Testis (tissue), 3 donors: Measurements from ENCODE around the gene EVPL. TPM values are rescaled to one million over a fixed set of nuclear protein-coding genes. Genes with fewer than 3 reads are reported as not detected.

ENCODE experiments used
- DNase-seq: peaks from one replicate; pipeline ENCODE4 v3.0.0-alpha.2; 2019
- H3K27ac ChIP-seq, 2 donors: fragments of 200-600 bp; sonication (generic); one replicate each; pipeline ENCODE4 v1.5.1; 2019
- H3K27me3 ChIP-seq: fragments of 200-600 bp; sonication (generic); one replicate; pipeline ENCODE4 v1.5.1; 2019
- H3K36me3 ChIP-seq: fragments of 200-600 bp; sonication (generic); one replicate; pipeline ENCODE4 v1.5.1; 2017; ENCODE audit warnings: low read depth; ENCODE audit errors: missing control alignments
- H3K4me1 ChIP-seq: fragments of 200-600 bp; sonication (generic); one replicate; pipeline ENCODE4 v1.5.1; 2019
- H3K4me3 ChIP-seq, 2 donors: fragments of 200-600 bp; sonication (generic); one replicate each; pipeline ENCODE4 v1.5.1; 2017 to 2019
- H3K9me3 ChIP-seq: fragments of 200-600 bp; sonication (generic); one replicate; pipeline ENCODE4 v1.5.1; 2017
- POLR2A ChIP-seq: fragments of 450-650 bp; IDR thresholded peaks from one replicate; pipeline ENCODE4 v1.6.1; 2017; ENCODE audit warnings: antibody characterized with exemption, mild to moderate bottlenecking, moderate library complexity
- WGBS, 2 donors: methylation state at CpG; one replicate each; pipeline ENCODE4 v1.1.5; 2018; 5-methylcytosine and 5-hydroxymethylcytosine counted together
- intact Hi-C: fragments of 100-400 bp; cut with DNase I; formaldehyde crosslinking; loops from one replicate; pipeline ENCODE4 v1.15.1; 2023; ENCODE audit warnings: low total_unique reads
- polyA plus RNA-seq: library from polyadenylated mRNA; stranded (reverse); fragments of 350-450 nt; fragmentation: Illumina TruSeq; extraction: RNeasy Lipid Tissue Mini Kit (QIAGEN cat#74804); gene quantifications from one replicate; pipeline ENCODE4 v1.2.3, GENCODE V29; 2014; ENCODE audit warnings: low read depth, low replicate concordance; ENCODE audit not compliant: insufficient read depth
- total RNA-seq, 2 donors: library from RNA; depleted of rRNA; stranded (reverse); fragments of >200 nt; gene quantifications; one replicate each; pipeline ENCODE4 v1.2.3, GENCODE V29; 2016
- TF ChIP-seq, protein P1 (sequence below), 3 experiments: fragments of 450-650 bp in 2 of 3; fragments of 200-600 bp in 1 of 3; sonication (generic) in 1 of 3; IDR thresholded peaks; one replicate each; pipeline ENCODE4 v1.5.1; 2016 to 2019; ENCODE audit warnings: antibody characterized with exemption in 3 of 3, mild to moderate bottlenecking in 2 of 3, moderate library complexity in 1 of 3

The EVPL gene
- total and polyA plus RNA-seq, 3 donors from 2014 or later = 1.2 to 3.5 (median 2.7) TPM

GRCh38 chr17:76038050-76038449 is 10.9 kb upstream of the EVPL start:
- Histone ChIP-seq H3K27me3 (no peaks in the 10 kb centered on the region), H3K27ac (no peak overlapping the region), H3K4me3 (no peak overlapping the region), H3K9me3 (no peaks in the 10 kb centered on the region), H3K4me1 (peaks cover 14% of the 10 kb centered on the region), H3K36me3 (no peaks in the 10 kb centered on the region)
- DNase-seq = no peak
- WGBS, 2 donors = 85 to 91% methylated on average over 3 of the region's 3 CpGs
- TF ChIP-seq, protein P1, sequence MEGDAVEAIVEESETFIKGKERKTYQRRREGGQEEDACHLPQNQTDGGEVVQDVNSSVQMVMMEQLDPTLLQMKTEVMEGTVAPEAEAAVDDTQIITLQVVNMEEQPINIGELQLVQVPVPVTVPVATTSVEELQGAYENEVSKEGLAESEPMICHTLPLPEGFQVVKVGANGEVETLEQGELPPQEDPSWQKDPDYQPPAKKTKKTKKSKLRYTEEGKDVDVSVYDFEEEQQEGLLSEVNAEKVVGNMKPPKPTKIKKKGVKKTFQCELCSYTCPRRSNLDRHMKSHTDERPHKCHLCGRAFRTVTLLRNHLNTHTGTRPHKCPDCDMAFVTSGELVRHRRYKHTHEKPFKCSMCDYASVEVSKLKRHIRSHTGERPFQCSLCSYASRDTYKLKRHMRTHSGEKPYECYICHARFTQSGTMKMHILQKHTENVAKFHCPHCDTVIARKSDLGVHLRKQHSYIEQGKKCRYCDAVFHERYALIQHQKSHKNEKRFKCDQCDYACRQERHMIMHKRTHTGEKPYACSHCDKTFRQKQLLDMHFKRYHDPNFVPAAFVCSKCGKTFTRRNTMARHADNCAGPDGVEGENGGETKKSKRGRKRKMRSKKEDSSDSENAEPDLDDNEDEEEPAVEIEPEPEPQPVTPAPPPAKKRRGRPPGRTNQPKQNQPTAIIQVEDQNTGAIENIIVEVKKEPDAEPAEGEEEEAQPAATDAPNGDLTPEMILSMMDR (IDR thresholded peaks at IDR 0.05) = no peak
- TF ChIP-seq POLR2A = no peak
- intact Hi-C loops = no loop called here

DNA sequence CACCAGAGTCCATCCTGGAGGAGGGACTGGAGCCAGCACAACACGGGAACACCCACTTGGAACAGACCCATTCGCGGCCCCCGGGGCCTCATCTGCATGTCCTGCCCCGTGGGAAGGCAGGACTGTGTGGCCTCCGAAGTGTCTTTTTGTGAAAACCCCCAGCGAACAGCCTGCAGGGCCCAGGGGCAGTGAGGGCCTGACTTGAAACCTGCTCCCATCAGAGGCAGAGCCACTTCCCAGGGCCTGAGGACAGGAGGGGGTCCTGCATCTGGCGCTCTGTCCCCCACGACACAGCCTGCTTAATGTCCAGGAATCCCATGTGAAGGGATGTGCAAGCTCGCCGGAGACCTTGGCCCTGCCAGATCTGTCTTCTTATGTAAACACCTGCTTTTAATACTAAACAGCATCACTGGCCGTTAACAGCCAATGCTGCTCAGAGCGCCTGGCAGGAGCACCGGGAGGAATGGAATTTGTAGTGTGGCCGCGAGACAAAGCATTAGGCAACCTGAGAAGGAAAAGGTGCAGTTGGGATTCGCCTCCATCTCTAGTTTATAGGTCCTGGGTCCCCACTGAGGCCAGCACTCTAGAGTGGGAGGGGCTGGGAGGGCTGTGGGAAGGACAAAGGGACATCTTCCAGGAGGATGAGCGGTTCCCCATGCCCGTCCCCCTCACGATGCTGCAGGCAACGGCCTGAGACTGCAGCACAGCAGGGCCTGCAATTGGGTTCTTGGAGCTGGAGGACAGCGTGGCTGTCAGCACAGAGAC is 9.6 kb upstream of the EVPL start:
- TF ChIP-seq POLR2A = no peak
- TF ChIP-seq, protein P1 (IDR thresholded peaks at IDR 0.05) = no peak
- Histone ChIP-seq H3K36me3 (no peaks in the 10 kb centered on the region), H3K27ac (peak overlapping the region in 1 of 2 donors; percentile 6), H3K27me3 (no peaks in the 10 kb centered on the region), H3K9me3 (no peaks in the 10 kb centered on the region), H3K4me1 (peaks cover 14% of the 10 kb centered on the region), H3K4me3 (no peak overlapping the region)
- WGBS, 2 donors = 43 to 60% methylated on average over 16 to 22 of the region's 22 CpGs
- intact Hi-C loops = no loop called here
- peak; percentile 26 for DNase-seq

DNA sequence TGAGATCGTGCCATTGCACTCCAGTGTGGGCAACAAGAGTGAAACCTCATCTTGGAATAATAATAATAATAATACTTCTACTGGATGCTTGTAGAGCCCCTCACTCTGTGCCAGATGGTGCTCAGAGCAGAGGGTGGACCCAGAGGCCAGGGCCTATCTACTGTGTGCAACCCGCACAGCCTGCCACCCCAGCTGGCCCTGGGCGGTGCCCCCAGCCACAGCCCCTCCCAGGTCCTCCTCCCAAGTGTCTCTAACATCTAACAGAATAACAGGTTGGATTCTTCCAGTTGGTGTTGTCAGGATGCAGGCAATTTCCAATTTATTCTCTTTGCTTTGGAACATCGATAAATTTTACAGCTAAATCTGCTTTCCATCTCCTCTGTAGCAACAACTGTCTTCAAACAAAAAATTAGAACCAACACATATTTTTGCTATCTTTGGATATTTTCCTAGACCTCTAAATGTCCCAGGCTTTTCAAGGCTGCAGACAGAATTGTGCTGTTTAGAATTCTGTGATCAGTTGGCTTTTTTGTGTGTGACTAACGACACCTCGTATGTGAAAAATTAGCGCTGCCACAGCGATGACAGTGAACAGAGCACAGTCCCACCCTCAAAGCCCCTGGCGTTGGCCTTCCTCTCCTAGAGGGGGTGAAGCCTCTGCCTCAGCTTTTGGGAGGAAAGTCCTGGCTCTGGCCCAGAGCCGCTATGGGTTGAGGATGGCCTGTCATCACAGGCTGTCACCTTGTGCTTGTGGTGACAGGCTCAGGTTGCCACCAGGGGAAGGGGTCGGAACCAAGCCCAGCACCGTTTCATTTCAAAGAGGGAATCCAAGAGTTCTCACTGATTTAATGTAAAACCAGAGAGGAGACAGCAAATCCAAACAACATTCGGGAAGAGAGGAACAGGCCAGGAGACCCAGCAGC is 7.6 kb upstream of the EVPL start:
- H3K4me1 ChIP-seq = peaks cover 15% of the 10 kb centered on the region
- no peak overlapping the region for H3K4me3 ChIP-seq
- no peaks in the 10 kb centered on the region for H3K36me3 ChIP-seq
- DNase-seq = no peak
- intact Hi-C loops = no loop called here
- WGBS, 2 donors = 60 to 68% methylated on average over 13 of the region's 13 CpGs
- no peaks in the 10 kb centered on the region for H3K27me3 ChIP-seq
- peak overlapping the region in 1 of 2 donors; percentile 33 for H3K27ac ChIP-seq
- no peaks in the 10 kb centered on the region for H3K9me3 ChIP-seq
- TF ChIP-seq, protein P1 (IDR thresholded peaks at IDR 0.05) = no peak
- TF ChIP-seq POLR2A = no peak

- intact Hi-C loops = no loop called here
- DNase-seq = no peak
- TF ChIP-seq POLR2A = no peak
- TF ChIP-seq, protein P1 (IDR thresholded peaks at IDR 0.05) = no peak
- Histone ChIP-seq H3K36me3 (no peaks in the 10 kb centered on the region), H3K27ac (no peak overlapping the region), H3K4me1 (peaks cover 21% of the 10 kb centered on the region), H3K4me3 (no peak overlapping the region), H3K9me3 (no peaks in the 10 kb centered on the region), H3K27me3 (no peaks in the 10 kb centered on the region)
- WGBS, 2 donors = 81 to 93% methylated on average over 6 of the region's 6 CpGs
These were observed 6.0 kb upstream of the EVPL start for GRCh38 chr17:76033139-76033538.
